SW480 (cell line): ENCODE results near the gene YEATS2.
"Not testable (repeated sequence)": the region's sequence is repeated elsewhere in the genome, so short reads cannot be mapped to it uniquely, and the experiment has no call there.

Source experiments
- DNase-seq: peaks from one replicate; pipeline ENCODE4 v3.0.0-alpha.2; 2016; ENCODE audit warnings: low spot score

YEATS2 gene

GRCh38 chr3:183697610-183698317 lies at the start of gene YEATS2:
Gene YEATS2, plus strand, starts transcription at chr3:183697797. Its CDS starts 17,366 bp downstream, at chr3:183715163.
- DNase-seq: peak; percentile 62

DNA sequence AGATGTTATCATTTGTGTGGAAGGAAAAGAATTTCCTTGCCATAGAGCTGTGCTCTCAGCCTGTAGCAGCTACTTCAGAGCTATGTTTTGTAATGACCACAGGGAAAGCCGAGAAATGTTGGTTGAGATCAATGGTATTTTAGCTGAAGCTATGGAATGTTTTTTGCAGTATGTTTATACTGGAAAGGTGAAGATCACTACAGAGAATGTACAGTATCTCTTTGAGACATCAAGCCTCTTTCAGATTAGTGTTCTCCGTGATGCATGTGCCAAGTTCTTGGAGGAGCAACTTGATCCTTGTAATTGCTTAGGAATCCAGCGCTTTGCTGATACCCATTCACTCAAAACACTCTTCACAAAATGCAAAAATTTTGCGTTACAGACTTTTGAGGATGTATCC lies 47.0 kb upstream of the YEATS2 start:
- DNase-seq: no peak

- DNase-seq: no peak
Measured at GRCh38 chr3:183653209-183654064, 44.2 kb upstream of the YEATS2 start.

GRCh38 chr3:183654727-183655126 lies 42.9 kb upstream of the YEATS2 start:
- no peak for DNase-seq

DNA sequence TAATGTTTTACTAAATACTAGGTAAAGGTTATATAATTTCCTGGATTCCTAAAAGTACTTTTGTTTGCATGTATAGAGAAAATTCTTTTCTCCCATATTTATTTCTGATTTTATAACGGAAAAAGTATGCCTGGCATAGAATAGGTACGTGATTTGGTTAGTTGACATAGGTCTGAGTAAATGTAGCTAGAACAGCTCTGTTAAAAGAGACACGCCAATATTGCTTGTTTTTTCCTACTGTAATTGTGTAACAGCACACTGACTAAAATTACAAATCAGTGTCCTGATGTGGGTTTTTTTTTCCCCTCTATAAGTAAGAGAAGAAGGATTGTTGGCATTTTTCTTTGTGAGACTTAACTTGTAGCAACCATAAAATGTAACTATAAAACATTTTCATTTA lies 35.5 kb upstream of the YEATS2 start:
- DNase-seq: no peak

DNA sequence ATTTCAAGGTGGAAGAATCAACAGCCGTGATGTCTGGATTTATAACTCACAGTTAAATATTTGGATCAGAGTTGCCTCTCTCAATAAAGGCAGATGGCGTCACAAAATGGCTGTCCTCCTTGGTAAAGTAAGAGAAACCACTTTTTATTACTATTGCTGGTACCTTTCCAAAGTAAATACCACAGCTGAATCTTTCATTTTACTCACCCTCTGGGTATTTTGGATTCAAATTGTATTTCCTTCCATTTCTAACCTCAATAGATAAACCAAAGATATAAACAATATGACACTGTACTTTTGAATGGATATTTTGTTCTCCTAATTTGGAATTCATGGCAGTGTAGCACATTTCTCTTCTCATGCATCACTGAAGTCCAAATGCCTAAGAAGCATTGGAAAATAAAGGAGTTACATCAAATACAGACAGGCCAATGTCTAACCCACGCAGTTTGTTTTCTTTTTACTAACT lies 32.6 kb upstream of the YEATS2 start:
- peak; percentile 15 for DNase-seq

- DNase-seq: no peak
Measured at GRCh38 chr3:183680061-183680460, 17.5 kb upstream of the YEATS2 start.

DNA sequence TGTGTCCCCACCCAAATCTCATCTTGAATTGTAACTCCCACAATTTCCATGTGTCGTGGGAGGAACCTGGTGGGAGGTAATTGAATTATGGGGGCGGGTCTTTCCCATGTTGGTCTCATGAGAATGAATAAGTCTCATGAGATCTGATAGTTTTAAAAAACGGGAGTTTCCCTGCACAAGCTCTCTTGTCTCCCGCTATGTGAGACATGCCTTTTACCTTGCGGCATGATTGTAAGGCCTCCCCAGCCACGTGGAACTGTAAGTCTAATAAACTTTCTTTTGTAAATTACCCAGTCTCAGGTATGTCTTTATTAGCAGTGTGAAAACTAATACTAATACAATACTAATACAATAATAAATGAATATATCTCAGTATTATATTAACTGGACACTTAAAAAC lies 9.9 kb upstream of the YEATS2 start:
- no peak for DNase-seq

- no peak for DNase-seq
Measured at GRCh38 chr3:183688874-183689273, 8.7 kb upstream of the YEATS2 start.

GRCh38 chr3:183689621-183690020 lies 8.0 kb upstream of the YEATS2 start:
- DNase-seq: not testable (repeated sequence)

DNA sequence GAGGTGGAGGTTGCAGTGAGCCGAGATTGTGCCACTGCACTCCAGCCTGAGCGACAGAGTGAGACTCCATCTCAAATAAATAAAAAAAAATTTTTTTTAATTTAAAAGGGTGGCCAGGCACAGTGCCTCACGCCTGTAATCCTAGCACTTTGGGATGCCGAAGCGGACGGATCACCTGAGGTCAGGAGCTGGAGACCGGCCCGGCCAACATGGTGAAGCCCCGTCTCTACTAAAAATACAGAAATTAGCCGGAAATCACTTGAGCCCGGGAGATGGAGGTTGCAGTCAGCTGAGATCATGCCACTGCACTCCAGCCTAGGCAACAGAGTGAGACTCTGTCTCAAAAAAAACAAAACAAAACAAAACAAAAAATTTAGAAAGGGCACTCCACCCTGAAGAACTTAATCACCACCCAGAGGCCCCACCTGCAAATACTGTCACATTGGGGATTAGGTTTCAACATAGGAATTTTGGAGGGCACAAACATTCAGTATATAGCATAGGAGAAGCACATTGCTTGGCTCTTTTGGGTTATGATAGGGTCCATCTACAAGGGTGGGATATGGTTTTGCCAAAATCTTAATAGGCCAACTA lies 7.1 kb upstream of the YEATS2 start:
- no peak for DNase-seq

DNA sequence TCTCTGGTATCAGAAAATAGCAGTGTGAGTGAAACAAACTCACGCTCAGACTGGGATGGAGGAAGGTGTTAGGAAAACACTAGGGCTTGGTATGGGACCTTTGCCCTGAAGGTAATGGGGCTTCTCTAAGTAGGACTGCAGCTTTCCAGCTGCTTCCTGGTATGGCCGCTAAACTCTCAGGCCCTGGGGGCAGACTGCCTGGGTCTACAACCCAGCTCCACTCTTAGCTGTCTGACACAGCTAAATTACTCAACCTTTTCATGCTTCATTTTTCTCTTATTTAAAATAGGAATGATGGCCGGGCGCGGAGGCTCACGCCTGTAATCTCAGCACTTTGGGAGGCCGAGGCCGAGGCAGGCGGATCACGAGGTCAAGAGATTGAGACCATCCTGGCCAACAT lies 5.2 kb upstream of the YEATS2 start:
- DNase-seq: no peak

DNA sequence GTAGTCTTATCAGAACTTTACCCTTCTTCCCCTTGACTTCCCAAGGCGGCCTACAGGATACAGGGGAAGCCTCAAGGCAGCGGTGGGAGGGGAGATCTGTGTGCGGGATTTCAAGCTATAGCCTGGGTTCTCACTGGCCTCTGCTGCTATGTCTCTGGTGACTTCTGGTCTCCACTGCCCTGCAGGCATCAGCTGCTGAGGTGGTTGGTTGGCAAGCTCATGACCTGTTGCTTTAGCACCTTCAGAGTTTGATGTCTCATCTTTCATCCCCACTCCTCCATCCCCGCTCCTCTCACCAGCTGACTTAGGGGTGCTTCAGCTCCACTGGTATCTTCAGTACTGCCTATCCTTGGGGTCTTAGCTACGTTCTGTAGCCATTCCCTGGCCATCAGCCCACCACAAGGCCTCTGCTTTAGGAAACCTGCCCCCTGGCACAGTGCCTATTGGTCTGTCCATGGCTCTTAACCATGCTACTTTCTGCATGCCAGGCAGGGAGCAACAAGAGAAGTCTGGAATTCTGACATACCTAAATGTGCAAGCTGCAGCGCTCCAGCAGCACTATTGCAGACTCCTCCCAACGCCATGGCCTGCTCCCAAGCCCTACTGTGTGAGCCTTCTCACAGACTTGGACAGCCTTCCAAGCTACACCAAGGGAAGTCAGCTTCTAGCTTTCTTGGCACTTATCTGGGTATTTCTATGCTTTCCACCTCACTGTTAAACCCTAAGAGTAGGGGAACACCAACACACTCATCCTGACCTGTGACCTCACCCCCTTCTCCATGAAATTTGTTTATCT lies 1.8 kb upstream of the YEATS2 start:
- no peak for DNase-seq

DNA sequence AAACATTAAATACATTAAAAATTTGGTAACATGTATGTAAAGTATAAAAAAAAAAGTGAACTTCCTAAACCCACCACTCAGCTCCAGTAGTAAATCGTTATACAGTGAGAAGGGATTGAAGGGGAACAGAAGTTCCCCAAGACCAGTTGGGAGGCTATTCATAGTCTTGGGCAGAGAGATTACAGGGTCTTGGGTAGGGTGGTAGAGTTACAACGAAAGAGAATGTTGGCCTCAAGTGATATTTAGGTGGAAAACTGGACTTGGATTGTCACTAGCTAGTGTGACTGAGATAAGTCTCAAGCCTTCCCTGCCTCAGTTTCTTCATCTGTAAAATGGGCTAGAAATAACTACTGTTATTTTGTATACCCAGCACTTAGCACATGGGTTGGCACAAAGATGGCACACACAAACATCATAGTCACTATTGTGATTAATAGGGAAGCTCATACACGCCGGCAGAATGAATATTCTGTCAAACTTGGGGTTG lies 431 bp upstream of the YEATS2 start:
- no peak for DNase-seq

DNA sequence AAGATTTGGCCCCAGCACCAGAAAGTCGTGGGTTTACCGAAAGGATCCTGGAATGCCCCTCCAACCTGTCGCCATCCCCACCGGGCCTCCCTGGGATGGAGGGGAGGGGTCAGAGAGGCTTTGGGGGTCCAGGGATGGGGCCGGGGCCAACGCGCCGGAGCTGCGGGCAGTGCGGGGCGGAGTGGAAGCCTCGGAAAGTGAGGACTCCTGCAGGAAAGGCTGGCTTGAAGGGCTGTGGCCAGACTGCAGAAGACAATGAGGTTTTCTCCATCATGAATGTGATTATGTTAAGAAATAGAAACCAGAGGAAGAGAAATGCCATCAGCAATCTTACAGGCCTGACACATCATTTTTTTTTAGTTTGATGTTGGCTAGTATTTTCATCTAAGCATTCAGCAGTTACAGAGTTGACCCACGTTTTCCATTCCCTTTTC lies 738 bp downstream of the YEATS2 start:
- DNase-seq: peak; percentile 69

DNA sequence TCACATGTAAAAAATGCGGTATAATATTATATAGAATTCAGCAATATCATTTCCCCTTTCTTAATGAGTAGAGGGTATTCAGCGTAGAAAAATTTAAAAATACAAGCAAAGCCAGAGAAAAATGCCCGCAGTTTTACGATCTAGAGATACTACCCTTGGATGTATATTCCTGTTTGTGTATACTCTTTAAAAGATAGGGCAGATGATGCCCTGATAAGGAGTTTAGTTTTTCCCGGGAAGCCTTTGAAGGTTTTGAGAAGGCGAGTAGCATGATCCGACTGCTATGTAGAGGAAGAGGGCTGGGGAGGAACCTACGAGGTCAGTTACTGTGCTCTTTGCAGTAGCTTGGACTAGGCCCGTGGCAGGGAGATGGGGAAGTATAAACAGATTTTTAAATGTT lies 1.2 kb downstream of the YEATS2 start:
- DNase-seq: peak; percentile 60

DNA sequence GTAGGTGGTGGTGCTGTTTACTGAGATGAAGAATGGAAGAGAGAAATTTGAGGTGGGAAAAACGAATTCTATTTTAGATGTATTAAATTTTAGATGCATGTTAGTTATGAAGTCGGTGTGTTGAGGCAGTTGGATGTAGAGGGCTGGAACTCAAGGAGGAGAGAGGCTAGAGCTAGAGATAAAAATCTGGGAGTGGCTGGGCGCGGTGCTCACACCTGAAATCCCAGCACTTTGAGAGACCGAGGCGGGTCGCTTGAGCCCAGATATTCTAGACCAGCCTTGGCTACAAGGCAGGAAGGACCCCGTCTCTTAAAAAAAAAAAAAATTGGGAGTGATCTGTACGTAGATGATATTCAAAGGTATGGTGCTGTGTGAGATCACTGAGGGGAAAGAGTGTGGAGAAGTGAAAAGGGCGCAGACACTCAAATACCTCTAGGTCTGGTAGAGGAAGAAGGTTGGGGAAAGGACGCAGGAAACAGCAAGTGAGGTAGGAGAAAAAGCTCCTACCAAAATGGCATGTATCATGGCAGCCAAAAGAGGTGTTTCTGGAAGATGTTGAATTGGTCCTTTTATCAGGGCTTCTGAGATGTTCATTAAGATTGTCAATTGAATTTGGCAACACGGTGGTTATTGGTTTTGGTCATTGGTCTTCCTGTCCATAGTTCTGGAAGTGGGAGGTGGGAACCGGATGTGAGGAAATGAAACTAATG lies 1.8 kb downstream of the YEATS2 start:
- DNase-seq: peak; percentile 23

DNA sequence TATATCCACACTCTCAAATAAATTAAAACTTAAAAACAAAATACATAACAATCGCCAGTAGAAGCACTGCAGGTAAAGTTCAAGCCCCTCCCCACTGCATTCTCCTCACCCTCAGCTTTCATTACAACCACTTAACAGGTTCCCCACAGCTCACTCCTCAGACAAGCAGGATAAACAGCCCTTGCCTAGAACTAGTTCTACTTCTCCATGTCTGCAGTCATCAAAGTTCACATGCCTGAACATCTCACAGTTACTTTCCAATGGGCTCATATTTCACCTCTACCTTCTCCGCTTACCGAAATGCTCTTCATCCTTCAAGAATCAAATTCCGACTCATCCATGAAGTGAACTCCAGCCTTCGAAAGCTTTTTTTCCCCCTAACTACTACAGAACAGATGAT lies 4.1 kb downstream of the YEATS2 start:
- no peak for DNase-seq

DNA sequence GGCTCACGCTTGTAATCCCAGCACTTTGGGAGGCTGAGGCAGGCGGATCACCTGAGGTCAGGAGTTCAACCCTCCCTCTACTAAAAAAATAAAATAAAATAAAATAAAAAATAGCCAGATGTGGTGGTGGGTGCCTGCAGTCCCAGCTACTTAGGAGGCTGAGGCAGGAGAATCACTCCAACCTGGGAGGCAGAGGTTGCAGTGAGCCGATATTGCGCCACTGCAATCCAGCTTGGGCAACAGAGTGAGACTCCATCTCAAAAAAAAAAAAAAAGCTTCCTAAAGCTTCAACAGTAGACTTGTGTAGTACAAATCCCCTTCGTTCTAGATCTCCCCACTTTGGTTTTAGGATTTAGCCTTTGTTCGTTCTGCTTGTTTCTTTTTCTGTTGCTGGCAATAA lies 6.3 kb downstream of the YEATS2 start:
- not testable (repeated sequence) for DNase-seq

GRCh38 chr3:183710231-183710630 lies 12.6 kb downstream of the YEATS2 start:
- no peak for DNase-seq

- no peak for DNase-seq
Measured at GRCh38 chr3:183711516-183711915, 13.9 kb downstream of the YEATS2 start.
